NCI-H69 (cell line): ENCODE data around the gene PPIB.

ENCODE experiments used
- DNase-seq: peaks from one replicate; lab custom pipeline; 2025; lab: John Stamatoyannopoulos, UW

Gene PPIB

DNA sequence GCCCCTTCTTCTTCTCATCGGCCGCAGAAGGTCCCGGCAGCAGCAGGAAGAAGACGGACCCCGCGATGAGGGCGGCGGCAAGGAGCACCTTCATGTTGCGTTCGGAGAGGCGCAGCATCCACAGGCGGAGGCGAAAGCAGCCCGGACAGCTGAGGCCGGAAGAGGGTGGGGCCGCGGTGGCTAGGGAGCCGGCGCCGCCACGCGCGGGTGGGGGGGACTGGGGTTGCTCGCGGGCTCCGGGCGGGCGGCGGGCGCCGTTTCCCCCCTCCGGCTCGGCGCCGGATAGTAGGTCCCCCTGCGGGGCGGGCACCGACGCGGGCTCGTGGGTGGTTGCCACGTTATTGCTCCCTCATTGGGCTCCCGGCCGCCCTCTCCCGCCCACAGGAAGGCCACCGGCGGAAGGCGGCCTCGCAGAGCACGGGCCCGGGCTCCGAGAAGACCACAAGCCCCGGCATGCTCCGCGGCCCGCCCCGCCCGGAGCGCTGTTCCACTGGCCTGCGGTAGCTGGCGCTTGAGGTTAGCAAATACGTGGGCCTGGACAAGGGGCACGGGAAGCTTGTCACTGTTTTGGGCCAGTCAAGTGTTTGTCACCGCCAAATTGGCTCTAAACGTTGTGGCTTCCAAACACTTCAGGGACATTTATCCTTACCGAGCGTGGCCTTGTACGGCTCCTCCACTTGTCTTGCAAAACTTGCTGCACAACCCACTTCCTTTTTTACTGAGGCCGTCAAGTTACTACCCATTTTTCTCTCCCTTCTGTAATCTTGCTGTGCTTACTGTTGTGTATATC, at the start of gene PPIB:
TSS of gene PPIB (minus strand) at position 154 of the 790 bp plus-strand sequence. CDS start at position 118, 36 bp downstream.
- peak; percentile 99 for DNase-seq

DNA sequence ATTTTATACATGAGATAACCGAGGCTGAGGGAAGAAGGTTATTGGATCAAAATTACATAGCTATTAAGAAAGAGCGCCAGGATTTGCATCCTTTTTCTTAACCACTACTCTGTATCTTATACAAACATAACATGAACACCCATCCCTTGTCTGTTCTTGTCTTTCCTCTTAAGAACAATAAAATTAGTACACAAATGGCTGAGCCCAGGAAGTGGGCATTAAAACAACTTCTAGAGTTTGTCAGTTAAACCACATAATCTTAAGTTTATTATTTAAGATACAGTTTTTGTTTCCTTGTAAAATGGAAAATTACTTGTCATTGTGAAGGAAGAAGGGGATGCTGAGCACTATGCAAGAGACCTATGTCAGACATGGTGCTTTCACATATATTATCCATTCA, 48.9 kb upstream of the PPIB start:
- no peak for DNase-seq

DNA sequence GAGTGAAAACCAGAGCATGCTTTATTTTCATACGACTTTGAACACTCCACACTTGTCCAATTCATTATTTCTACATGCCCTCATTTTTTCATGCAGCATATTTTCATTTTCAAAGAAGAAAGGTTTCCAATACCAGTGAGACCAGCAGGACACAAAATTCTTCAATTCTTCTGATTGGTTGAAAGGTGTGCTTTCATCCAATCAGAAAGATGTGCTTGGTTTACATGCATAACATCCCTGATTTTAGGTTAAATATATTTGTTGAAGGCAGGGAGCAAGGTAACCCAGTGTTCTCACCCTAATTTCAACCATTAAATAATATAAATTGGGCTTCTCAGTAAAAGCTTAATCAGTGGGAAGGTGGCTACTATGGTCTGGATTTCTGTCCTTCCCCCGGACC, 47.5 kb upstream of the PPIB start:
- no peak for DNase-seq

DNA sequence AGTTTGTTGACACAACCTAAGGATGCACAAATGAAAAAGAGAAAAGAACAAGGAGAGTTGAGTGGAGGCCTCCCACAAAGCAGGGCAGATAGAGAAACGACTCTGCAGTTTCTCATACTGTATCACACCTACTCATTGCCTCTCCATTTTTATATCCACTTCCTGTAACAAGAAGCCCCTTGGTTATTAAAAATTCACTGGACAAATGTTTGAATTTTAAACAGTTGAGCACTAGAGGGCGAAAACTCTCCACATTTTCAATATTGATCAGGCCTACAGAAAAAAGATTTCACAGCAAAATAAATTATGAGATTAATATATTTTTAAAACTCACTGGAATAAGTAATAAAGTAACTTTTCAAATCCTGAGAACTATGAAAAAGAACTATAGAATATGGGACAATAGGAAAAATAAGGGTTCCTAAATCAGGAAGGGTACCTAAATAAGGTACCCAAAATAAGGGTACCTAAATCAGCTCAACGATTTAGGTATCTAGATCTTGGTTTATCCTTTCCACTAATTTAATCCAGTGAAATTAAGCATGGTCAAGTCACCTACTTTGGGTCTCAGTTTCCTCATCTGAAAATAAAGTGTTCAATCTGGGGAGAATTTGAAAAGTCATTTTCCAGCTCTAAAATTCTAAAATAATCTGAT, 47.0 kb upstream of the PPIB start:
- peak; percentile 77 for DNase-seq

DNA sequence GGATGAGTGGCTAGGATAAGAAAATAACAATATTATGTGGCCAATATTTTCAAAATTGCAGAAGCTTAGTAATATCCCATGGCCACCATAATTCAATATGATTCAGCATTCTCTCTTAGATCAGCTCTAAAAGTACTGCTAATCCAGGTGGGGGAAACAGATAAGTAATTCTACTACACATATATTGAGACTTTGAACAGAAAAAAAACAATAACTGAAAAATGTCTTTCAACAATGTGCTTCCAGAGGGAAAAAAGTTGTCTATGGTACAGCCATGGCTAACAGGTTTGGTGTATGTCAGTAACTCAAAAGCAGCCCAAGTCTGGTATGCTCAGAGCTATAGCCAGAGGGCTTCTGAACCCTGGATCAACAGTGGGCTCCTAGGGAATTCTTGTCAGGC, 42.4 kb upstream of the PPIB start:
- DNase-seq, result no peak

DNA sequence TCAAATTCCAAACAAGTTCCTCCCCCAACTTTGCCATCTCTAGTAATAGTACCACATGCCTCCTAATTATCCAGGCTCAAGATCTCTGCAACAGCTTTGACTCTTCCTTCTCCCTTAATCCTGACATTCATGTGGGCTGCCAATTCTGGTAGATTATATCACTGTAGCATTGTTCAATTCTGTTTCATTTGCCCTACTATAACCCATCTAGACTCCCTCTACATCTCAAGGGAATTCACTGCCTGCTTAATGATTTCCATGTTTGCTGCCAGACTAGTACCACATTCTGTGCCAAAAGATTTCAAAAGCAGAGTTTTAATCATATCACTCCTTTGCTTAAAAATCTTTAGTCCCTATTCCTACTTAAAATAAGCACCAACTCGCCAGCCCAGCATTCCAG, 34.6 kb upstream of the PPIB start:
- DNase-seq, result no peak

DNA sequence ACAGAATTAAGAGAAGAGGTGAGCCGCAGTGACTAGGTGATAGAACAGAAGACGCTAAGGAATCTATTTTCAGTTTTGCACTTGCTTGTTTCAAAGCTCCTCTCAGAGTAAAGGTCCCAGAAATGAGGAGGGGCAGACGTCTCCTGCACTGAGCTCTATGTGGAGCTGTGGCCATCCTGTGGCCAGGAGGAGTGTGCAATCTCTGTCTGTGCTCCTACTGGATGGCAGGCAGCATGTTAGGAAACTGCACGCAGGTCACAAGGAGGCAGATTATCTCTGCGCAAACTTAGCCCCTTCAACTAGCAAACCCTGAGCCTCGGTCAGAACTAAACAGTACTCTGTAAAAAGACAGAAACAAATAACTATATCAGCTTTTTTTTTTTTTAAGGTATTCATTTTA, 31.1 kb upstream of the PPIB start:
- DNase-seq, result no peak

DNA sequence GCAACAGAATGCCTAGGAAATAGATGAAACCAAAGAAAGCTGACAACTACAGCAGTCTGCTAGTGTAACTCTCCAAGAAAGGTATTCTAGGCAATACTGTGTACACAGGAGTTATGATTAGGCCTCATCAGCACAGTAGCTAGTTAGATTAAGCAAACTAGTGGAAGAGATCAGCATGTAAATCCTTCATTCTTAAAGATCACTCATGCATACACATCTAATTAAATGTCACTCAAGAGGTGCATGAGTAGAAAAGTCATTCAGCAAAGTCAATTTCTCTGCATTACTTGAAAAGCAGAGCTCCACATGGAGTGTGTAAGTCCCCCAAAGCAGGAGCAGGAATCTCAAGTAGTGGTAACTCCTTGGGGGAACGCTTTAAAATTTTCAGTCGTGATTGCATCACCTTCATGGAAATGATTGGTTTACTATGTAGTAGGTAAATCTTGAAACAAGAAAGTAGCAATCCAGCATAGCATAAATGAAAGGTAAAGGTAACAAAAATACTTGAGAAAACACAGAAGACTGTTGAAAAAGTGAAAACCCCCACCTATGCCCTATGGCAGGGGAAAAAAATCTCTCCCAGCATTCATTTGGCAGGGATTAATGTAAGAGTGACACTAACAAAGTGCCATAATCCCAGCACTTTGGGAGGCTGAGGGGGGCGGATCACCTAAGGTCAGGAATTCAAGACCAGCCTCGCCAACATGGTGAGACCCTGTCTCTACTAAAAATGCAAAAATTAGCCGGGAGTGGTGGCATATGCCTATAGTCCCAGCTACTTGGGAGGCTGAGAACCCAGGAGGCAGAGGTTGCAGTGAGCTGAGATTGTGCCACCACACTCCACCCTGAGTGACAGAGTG, 29.4 kb upstream of the PPIB start:
- DNase-seq, result peak; percentile 37

DNA sequence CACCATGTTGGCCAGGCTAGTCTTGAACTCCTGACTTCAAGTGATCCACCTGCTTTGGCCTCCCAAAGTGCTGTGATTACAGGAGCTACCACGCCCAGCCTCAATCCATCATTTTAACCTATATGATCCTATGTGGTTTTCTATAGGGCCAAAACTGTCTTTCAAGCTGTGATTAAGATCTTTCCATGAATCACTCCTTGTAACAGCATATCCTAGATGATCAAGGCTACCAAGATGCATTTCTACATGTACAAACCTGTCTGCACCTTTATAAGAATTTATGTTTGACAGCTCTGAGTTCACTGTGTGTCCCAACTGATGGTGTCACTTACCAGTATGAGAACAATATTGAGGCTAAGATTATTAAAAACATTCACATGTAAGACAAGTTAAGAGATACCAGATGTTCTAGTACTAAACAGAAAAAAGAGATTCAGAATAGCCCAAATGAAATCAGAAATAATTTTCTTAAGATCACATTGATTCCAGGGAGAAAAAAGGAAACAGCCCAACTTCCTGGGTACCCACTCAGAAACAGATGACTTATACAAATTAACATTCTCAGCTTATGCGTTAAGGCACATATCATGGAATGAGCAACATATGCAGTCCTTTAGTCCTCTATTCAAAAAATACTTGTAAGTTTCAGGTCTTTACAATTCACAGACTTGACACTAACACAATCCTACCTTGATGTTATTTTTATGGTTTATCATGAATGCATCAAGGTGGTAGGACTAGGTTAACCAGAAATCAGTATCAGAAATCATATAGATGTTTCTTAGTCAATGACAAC, 24.8 kb upstream of the PPIB start:
- no peak for DNase-seq

DNA sequence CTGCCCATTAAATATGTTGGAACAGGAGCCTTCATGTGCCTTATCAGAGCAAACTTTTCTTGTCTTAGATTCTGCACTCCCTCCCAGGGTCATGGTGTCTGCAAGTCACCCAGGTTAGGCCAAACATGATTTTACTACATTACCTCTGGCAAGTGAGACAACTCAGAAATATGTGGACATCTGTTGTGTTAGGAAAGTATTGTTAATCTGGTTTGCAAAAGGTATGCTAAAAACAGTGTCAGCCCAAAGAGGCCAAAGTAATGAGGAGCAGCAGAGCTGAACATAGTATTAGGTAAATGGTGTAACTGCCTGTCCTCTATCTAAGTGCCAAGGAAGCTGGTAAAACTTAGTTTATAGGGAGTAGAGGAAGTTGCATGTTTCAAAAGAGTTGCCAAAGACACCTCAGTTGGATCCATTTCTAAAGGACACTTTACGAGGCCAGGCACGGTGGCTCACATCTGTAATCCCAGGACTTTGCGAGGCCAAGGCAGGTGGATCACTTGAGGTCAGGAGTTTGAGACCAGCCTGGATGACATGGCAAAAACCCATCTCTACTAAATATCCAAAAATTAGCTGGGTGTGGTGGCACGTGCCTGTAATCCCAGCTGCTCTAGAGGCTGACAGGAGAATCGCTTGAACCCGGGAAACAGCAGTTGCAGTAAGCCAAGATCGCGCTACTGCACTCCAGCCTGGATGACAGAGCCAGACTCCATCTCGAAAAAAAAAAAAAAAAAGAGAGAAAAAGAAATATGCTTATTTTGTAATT, 22.5 kb upstream of the PPIB start:
- DNase-seq, result no peak

DNA sequence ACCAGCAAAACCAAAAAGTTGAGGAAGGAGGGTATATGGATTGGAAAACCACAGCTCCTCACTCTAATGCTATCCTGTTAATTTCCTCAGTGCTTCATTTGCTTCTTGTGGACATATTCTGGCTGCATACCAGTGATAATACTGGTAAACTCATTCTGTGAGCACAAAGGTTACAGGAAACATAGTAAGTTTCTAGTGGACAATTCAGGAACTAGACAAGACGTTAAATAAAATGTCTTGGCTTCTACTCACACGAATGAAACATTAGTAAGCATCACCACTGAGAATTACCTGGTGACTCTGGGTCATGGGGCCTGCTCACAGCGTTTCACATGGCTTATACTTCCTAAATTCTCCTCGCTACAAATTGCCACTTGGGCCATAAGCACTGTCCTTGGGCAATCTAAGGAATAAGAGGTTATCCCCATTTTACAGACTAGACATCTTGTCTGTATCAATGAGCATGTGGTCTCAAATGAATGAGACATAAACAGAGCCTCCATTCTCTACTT, 20.1 kb upstream of the PPIB start:
- no peak for DNase-seq

DNA sequence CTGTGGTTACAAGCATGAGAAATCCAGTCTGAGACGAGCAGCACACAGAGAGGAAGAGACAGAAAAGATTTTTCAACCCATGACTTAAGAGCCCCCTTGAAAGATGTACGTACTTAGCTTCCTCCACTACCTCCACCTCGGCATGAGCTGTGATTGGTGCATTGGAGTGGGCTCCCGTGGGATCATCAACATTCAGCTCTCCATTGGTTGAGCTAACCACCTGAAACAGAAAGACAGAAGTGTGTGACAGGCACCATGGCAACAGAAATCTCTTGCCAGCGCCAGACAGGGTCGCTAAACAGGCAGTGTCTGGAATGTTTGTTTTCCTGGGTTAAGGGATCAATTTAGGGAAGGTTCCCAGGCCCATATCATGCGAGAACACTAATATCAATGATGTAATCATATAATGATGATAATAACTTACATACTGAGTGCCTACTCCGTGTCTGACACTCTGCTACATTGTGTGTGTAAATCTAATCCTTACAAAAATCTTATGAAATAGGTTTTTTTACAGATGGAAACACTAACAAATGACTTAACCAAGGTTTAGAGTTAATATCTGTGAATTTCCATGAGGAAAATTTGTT, 17.5 kb upstream of the PPIB start:
- DNase-seq, result peak; percentile 21

DNA sequence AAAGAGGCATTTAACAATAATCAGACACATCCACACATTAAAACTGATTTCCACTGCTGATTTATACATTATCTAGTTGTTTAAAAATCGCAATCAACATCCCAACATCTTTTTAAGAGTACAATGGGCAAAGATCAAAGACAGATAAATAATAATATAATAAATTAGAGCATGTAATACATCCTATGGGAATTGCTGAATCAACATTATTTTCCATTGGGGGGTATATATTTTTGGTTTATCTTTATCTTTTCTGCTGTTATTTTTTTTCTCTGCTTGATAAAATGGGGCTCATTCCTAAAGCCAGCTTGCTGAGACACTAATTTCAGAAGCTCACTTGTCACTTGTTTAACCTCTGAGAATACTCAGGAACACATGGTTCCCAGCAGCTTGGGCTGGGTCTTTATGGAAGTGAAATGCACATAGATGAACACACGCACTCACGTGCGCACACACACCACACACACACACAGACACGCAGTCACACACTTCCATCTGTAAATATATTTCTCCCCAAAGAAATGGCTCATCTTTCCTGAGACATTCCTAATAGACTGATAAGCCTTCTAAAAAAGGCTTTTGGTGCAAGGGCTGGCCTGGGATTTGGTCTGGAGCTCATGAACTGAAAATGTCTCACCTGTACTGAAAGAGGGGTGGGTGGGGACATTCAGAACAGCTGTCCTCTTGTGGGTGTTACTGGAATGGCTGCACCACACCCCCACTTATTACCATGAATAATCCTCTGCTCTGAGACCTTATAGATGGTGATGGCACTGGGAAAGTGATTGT, 3.5 kb upstream of the PPIB start:
- peak; percentile 32 for DNase-seq

DNA sequence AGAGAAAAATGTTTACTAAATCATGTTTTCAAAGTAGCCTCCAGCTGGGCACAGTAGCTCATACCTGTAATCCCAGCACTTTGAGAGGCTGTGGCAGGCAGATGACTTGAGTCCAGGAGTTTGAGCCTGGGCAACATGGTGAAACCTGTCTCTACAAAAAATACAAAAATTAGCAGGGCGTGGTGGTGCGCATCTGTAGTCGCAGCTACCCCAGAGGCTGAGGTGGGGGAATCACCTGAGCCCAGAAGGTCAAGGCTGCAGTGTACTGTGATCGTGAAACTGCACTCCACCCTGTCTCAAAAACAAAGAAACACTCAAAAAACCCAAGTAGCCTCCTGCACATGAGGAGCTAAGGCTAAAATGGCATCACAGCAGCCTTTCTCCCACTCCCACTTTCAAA, 1.6 kb upstream of the PPIB start:
- no peak for DNase-seq

DNA sequence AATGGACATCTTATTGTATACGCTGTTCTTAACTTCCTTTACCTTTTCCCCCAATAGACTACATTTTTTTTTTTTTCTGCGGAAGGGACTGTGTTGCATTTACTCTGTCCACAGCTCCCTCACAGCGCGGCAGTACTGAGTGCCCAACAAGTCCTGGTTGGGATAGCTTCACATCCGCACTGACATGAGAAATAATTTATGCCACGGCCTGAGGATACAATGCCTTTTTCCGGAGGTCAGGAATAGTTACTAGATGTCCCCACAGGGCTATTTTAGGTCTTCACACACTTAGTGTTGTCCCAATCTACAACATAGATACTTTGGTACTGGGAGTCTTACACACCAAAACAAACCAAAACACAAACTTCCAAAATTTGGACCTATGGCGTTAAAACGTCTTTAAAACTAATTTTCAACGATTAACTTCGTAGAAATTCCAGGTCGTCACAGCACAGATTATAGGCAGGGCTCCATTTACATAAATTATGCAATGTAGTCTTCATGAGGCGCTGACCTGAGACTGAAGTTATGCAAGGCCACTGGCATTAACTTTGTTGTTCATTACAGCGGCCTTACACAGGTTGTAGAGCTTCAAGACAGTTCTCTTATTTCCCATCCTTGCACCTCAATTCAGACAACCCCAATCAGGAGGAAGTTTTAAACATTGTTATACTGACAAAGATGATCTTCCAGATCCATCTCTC, 989 bp upstream of the PPIB start:
- DNase-seq, result no peak

DNA sequence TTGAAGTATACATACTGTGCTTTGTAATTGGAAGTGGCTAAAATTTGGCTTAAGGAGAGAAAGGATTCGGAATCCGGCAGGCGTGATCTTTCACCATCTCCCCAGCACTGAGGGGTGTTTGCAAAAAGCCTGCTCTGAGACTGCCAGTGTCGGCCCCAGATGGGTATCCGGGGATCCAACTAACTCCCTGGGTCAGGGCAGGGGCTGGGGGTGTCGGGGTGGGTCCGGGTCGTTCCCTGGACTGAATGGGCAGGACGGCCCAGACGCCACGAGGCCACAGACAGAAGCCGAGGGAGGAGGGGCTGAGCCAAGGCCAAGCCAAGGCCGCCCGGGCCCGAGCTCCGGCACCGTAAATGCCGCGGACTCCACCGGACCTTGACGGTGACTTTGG, 349 bp downstream of the PPIB start:
- no peak for DNase-seq

DNA sequence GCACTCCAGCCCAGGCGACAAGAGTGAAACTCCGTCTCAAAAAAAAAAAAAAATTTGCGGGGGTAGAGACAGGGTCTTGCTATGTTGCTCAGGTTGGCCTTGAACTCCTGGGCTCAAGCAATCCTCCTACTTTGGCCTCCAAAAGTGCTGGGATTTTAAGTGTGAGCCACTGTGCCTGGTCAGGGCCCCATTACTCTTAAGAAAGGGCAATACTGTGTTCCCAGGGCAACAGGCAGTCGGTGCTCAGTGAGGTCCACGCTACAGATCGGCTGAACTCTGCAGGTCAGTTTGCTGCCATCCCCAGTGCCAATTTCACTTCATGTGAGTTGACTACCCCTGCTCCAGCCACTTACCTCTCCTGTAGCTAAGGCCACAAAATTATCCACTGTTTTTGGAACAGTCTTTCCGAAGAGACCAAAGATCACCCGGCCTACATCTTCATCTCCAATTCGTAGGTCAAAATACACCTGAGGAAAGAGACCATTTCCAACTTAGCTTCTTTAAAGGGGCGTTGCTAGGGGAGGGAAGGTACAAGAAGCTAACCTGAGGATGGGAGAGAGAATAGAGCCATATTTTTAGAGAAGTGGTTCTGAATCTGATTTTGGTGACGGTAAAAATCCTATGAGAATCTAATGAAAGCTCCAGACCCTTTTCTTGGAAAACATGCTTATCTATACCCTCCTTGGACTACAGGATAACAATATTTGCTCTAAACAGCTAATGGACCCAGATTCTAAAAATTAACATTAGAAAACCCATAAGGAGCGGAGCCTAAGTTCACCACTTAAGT, 939 bp downstream of the PPIB start:
- no peak for DNase-seq
